Trophoblast cell (in vitro differentiated cells and primary cell): ENCODE measurements around the gene MGMT.

Source experiments
- DNase-seq, 2 donors: peaks; one replicate each; pipeline ENCODE4 v3.0.0-alpha.2; 2016
- H2AFZ ChIP-seq: 2 replicates; pipeline ENCODE4 v1.6.1; 2013; ENCODE audit warnings: low read length, moderate library complexity, mild to moderate bottlenecking; ENCODE audit not compliant: insufficient read depth, poor library complexity
- H2AK5ac ChIP-seq: 2 replicates; pipeline ENCODE4 v1.6.1; 2013; ENCODE audit warnings: mild to moderate bottlenecking, low read length
- H2BK120ac ChIP-seq: 2 replicates; pipeline ENCODE4 v1.6.1; 2013; ENCODE audit warnings: low read length, mild to moderate bottlenecking, moderate library complexity; ENCODE audit not compliant: insufficient read depth, poor library complexity
- H2BK12ac ChIP-seq: 2 replicates; pipeline ENCODE4 v1.6.1; 2013; ENCODE audit warnings: mild to moderate bottlenecking, low read length, moderate library complexity
- H2BK5ac ChIP-seq: 2 replicates; pipeline ENCODE4 v1.6.1; 2013; ENCODE audit warnings: low read length, low read depth, moderate library complexity, mild to moderate bottlenecking; ENCODE audit not compliant: poor library complexity
- H3K14ac ChIP-seq: 2 replicates; pipeline ENCODE4 v1.6.1; 2013; ENCODE audit warnings: mild to moderate bottlenecking, low read length
- H3K18ac ChIP-seq: 2 replicates; pipeline ENCODE4 v1.6.1; 2013; ENCODE audit warnings: mild to moderate bottlenecking, low read length
- H3K23ac ChIP-seq: 2 replicates; pipeline ENCODE4 v1.6.1; 2013; ENCODE audit warnings: low read length
- H3K27ac ChIP-seq: 2 replicates; pipeline ENCODE4 v1.5.1; 2013; ENCODE audit warnings: low read depth, mild to moderate bottlenecking, inconsistent platforms, low read length, moderate library complexity
- H3K27me3 ChIP-seq: 2 replicates; pipeline ENCODE4 v1.6.1; 2013; ENCODE audit warnings: inconsistent platforms, mild to moderate bottlenecking, low read length, moderate library complexity; ENCODE audit not compliant: insufficient read depth
- H3K36me3 ChIP-seq, 2 experiments: 1 replicate in 1 of 2; 2 replicates in 1 of 2; pipeline ENCODE4 v1.6.1; 2013; ENCODE audit warnings: low read length in 2 of 2, mild to moderate bottlenecking in 2 of 2, moderate library complexity in 1 of 2; ENCODE audit not compliant: insufficient read depth in 2 of 2, control insufficient read depth in 1 of 2
- H3K4ac ChIP-seq: 2 replicates; pipeline ENCODE4 v1.6.1; 2013; ENCODE audit warnings: low read depth, mild to moderate bottlenecking, low read length, moderate library complexity
- H3K4me1 ChIP-seq, 2 experiments: 1 replicate in 1 of 2; 2 replicates in 1 of 2; pipeline ENCODE4 v1.6.1; 2013; ENCODE audit warnings: low read length in 2 of 2, mild to moderate bottlenecking in 2 of 2, moderate library complexity in 1 of 2; ENCODE audit not compliant: insufficient read depth in 2 of 2, control insufficient read depth in 1 of 2
- H3K4me2 ChIP-seq: 2 replicates; pipeline ENCODE4 v1.6.1; 2013; ENCODE audit warnings: inconsistent platforms, mild to moderate bottlenecking, low read length, moderate library complexity
- H3K4me3 ChIP-seq: 2 replicates; pipeline ENCODE4 v1.5.1; 2013; ENCODE audit warnings: mild to moderate bottlenecking, low read depth, low read length, inconsistent platforms
- H3K79me1 ChIP-seq: one replicate; pipeline ENCODE4 v1.6.1; 2013; ENCODE audit warnings: low read length
- H3K79me2 ChIP-seq: 2 replicates; pipeline ENCODE4 v1.6.1; 2013; ENCODE audit warnings: low read length, mild to moderate bottlenecking; ENCODE audit not compliant: control insufficient read depth, insufficient read depth, poor library complexity
- H3K9ac ChIP-seq: 2 replicates; pipeline ENCODE4 v1.6.1; 2013; ENCODE audit warnings: mild to moderate bottlenecking, low read length
- H3K9me3 ChIP-seq: 2 replicates; pipeline ENCODE4 v1.6.1; 2013; ENCODE audit warnings: low read depth, mild to moderate bottlenecking, control low read depth, inconsistent platforms, low read length; ENCODE audit not compliant: insufficient read depth
- H4K12ac ChIP-seq: 2 replicates; pipeline ENCODE4 v1.6.1; 2013; ENCODE audit warnings: low read depth, mild to moderate bottlenecking, low read length, moderate library complexity
- H4K8ac ChIP-seq: 2 replicates; pipeline ENCODE4 v1.6.1; 2013; ENCODE audit warnings: low read depth, mild to moderate bottlenecking, low read length, moderate library complexity
- H4K91ac ChIP-seq: one replicate; pipeline ENCODE4 v1.6.1; 2013; ENCODE audit warnings: low read depth, mild to moderate bottlenecking, low read length, moderate library complexity
- WGBS: extraction: QIAGEN DNeasy Blood & Tissue Kit; methylation state at CpG from one replicate; pipeline ENCODE4 v1.1.7; 2013; ENCODE audit warnings: missing lambda C conversion rate; ENCODE audit not compliant: insufficient read length, insufficient coverage; ENCODE audit errors: extremely low coverage; 5-methylcytosine and 5-hydroxymethylcytosine counted together

The MGMT gene

DNA sequence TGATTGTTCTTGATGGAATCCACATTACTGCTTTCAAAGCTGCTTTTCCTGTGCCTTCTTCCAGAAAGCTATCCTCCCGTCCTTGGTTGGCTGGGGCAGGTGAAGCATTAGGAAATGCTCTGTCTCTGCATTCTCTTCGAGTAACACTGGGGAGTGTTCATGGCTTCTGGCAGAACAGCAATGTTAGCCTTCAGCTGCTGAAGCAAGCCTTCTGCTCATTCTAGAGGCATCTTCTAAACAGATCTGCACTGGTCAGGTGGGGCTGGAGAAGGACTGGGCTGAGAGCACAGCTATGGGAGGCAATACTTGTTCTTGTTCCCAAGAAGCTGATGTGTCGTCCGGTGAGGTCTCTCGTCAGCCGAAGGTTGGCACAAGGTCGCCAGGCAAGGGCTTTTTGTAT, 80.6 kb downstream of the MGMT start:
- WGBS, result no CpG with 5 or more reads among the region's 7 CpGs
- H2AK5ac ChIP-seq, result no peak overlapping the region

DNA sequence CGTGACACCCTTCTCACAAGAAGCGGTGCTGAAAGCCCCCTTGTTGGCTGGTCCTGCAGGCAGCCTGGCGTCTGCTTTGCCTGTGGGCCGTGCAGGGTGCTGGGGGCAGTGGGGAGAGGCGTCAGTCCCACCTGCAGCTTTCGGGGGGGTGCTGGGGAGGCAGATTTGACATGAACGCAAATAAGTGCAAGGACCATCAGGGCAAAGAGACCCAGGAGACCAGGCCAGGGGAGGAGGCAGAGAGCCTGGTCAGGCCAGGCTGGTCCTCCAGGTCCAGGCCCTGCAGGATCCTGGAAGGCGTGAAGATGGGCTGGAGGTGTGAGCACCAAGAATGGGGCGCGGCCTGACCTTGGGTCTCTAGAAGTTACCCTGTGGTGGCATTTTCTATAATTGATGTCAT, 81.6 kb downstream of the MGMT start:
- no peaks in the 10 kb centered on the region for H3K27me3 ChIP-seq
- peaks cover 1% of the 10 kb centered on the region for H3K9me3 ChIP-seq
- WGBS, result no CpG with 5 or more reads among the region's 10 CpGs
- H3K4me2 ChIP-seq, result no peak overlapping the region
- H3K79me2 ChIP-seq, result no peaks in the 10 kb centered on the region
- H3K79me1 ChIP-seq, result no peaks in the 10 kb centered on the region
- H3K4me3 ChIP-seq, result no peak overlapping the region
- no peak overlapping the region for H4K12ac ChIP-seq
- no peak overlapping the region for H4K8ac ChIP-seq
- no peak overlapping the region for H3K9ac ChIP-seq
- H3K18ac ChIP-seq, result no peak overlapping the region
- no peak overlapping the region for H2BK5ac ChIP-seq
- H3K27ac ChIP-seq, result no peak overlapping the region
- H3K36me3 ChIP-seq, result no peaks in the 10 kb centered on the region
- no peak overlapping the region for H4K91ac ChIP-seq
- H3K23ac ChIP-seq, result no peak overlapping the region
- H3K14ac ChIP-seq, result no peak overlapping the region
- H2BK120ac ChIP-seq, result no peak overlapping the region
- no peak overlapping the region for H2AK5ac ChIP-seq
- no peak overlapping the region for H2AFZ ChIP-seq
- no peak overlapping the region for H2BK12ac ChIP-seq
- H3K4ac ChIP-seq, result no peak overlapping the region
- no peak for DNase-seq
- H3K4me1 ChIP-seq, result peaks cover 6 to 16% of the 10 kb centered on the region in 2 experiments

More for the DNA sequence above, 80.6 kb downstream of the MGMT start:
- no peak overlapping the region for H3K14ac ChIP-seq
- no peaks in the 10 kb centered on the region for H3K79me1 ChIP-seq
- H4K91ac ChIP-seq, result no peak overlapping the region
- DNase-seq, result no peak
- H3K4me3 ChIP-seq, result no peak overlapping the region
- H3K27me3 ChIP-seq, result no peaks in the 10 kb centered on the region
- no peaks in the 10 kb centered on the region for H3K79me2 ChIP-seq
- no peak overlapping the region for H2BK120ac ChIP-seq
- H3K36me3 ChIP-seq, result no peaks in the 10 kb centered on the region
- H3K4me1 ChIP-seq, result peaks cover 6 to 16% of the 10 kb centered on the region in 2 experiments
- H2BK12ac ChIP-seq, result no peak overlapping the region
- H3K4me2 ChIP-seq, result no peak overlapping the region
- H3K18ac ChIP-seq, result no peak overlapping the region
- H3K27ac ChIP-seq, result no peak overlapping the region
- no peak overlapping the region for H3K9ac ChIP-seq
- no peak overlapping the region for H2AFZ ChIP-seq
- peaks cover 1% of the 10 kb centered on the region for H3K9me3 ChIP-seq
- H4K8ac ChIP-seq, result no peak overlapping the region
- no peak overlapping the region for H2BK5ac ChIP-seq
- no peak overlapping the region for H4K12ac ChIP-seq
- no peak overlapping the region for H3K23ac ChIP-seq
- H3K4ac ChIP-seq, result no peak overlapping the region

DNA sequence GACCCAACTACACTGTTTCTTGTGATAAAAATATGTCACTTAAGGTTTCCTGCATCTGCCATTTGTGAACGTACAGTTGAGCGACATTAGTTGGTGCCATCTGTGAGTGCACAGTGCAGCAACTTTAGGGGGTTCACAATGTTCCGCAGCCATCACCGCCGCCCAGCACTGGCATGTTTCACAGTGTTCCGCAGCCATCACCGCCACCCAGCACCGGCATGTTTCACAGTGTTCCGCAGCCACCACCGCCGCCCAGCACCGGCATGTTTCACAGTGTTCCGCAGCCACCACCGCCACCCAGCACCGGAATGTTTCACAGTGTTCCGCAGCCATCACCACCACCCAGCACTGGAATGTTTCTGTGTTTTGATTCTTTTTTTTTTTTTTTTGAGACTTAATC, 83.0 kb downstream of the MGMT start:
- H3K79me2 ChIP-seq, result no peaks in the 10 kb centered on the region
- H2BK5ac ChIP-seq, result no peak overlapping the region
- H2AK5ac ChIP-seq, result no peak overlapping the region
- H3K36me3 ChIP-seq, result no peaks in the 10 kb centered on the region
- H3K27me3 ChIP-seq, result no peaks in the 10 kb centered on the region
- H3K27ac ChIP-seq, result no peak overlapping the region
- H3K4me3 ChIP-seq, result no peak overlapping the region
- no peak overlapping the region for H4K12ac ChIP-seq
- H3K14ac ChIP-seq, result no peak overlapping the region
- no peak overlapping the region for H2BK12ac ChIP-seq
- no peak for DNase-seq
- H3K18ac ChIP-seq, result no peak overlapping the region
- H4K8ac ChIP-seq, result no peak overlapping the region
- H3K23ac ChIP-seq, result no peak overlapping the region
- H3K4me2 ChIP-seq, result no peak overlapping the region
- H3K79me1 ChIP-seq, result no peaks in the 10 kb centered on the region
- H4K91ac ChIP-seq, result no peak overlapping the region
- H3K4ac ChIP-seq, result no peak overlapping the region
- H3K4me1 ChIP-seq, result peaks cover 0 to 6% of the 10 kb centered on the region in 2 experiments
- H2AFZ ChIP-seq, result no peak overlapping the region
- no peak overlapping the region for H3K9ac ChIP-seq
- WGBS, result no CpG with 5 or more reads among the region's 16 CpGs
- no peak overlapping the region for H2BK120ac ChIP-seq
- H3K9me3 ChIP-seq, result peaks cover 1% of the 10 kb centered on the region

DNA sequence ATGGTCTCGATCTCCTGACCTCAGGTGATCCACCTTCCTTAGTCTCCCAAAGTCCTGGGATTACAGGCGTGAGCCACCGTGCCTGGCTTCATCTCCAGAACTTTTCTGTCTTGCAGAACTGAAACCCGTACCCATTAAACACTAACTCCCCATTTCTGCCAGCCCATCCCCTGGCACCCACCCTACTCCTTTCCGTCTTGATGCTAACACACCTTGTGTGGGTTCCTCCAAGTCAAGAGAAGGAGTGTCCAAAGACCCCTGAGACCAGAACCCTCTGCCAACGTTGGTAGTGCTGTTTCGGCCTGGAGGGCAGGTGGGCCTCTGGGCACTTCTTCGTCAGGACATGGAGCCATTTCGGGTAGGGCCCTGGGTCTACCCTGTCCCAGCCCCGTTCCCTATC, 83.6 kb downstream of the MGMT start:
- no peak overlapping the region for H4K12ac ChIP-seq
- peaks cover 1% of the 10 kb centered on the region for H3K9me3 ChIP-seq
- H3K27ac ChIP-seq, result no peak overlapping the region
- H4K8ac ChIP-seq, result no peak overlapping the region
- H3K4me1 ChIP-seq, result peaks cover 0 to 2% of the 10 kb centered on the region in 2 experiments
- WGBS, result no CpG with 5 or more reads among the region's 10 CpGs
- H2AK5ac ChIP-seq, result no peak overlapping the region
- no peak overlapping the region for H3K9ac ChIP-seq
- H3K36me3 ChIP-seq, result no peaks in the 10 kb centered on the region
- H3K4me2 ChIP-seq, result no peak overlapping the region
- no peak overlapping the region for H3K18ac ChIP-seq
- no peak overlapping the region for H3K14ac ChIP-seq
- no peaks in the 10 kb centered on the region for H3K27me3 ChIP-seq
- no peak overlapping the region for H3K23ac ChIP-seq
- no peak overlapping the region for H2BK12ac ChIP-seq
- H2BK5ac ChIP-seq, result no peak overlapping the region
- H3K79me1 ChIP-seq, result no peaks in the 10 kb centered on the region
- H3K4me3 ChIP-seq, result no peak overlapping the region
- H3K79me2 ChIP-seq, result no peaks in the 10 kb centered on the region
- no peak overlapping the region for H3K4ac ChIP-seq
- H4K91ac ChIP-seq, result no peak overlapping the region
- no peak for DNase-seq
- H2AFZ ChIP-seq, result no peak overlapping the region
- H2BK120ac ChIP-seq, result no peak overlapping the region
